Stimulated activated naive CD8-positive, alpha-beta T cell treated with anti-CD3 and anti-CD28 coated beads, Interleukin-15, Interleukin-2, amounts not matched to agents 100 ng/mL and 50 ng/mL, for 24 hours (primary cell): ENCODE measurements around the gene NAA20.
"Not testable (repeated sequence)": the region's sequence is repeated elsewhere in the genome, so short reads cannot be mapped to it uniquely, and the experiment has no call there.

Source experiments
- H3K27ac Mint-ChIP-seq: one replicate; pipeline ENCODE4 v1.8.0; 2021; ENCODE audit warnings: mild to moderate bottlenecking, mixed read lengths
- H3K27me3 Mint-ChIP-seq: one replicate; pipeline ENCODE4 v1.8.0; 2021; ENCODE audit warnings: mixed read lengths
- H3K36me3 Mint-ChIP-seq: one replicate; pipeline ENCODE4 v1.8.0; 2021; ENCODE audit warnings: low read depth, mixed read lengths
- H3K4me1 Mint-ChIP-seq: one replicate; pipeline ENCODE4 v1.8.0; 2021; ENCODE audit warnings: low read depth, mixed read lengths
- H3K4me3 Mint-ChIP-seq: one replicate; pipeline ENCODE4 v1.8.0; 2021; ENCODE audit warnings: mild to moderate bottlenecking, mixed read lengths
- H3K9me3 Mint-ChIP-seq: one replicate; pipeline ENCODE4 v1.8.0; 2021; ENCODE audit warnings: mixed read lengths

Gene NAA20

GRCh38 chr20:20000211-20000968, 16.8 kb upstream of the NAA20 start:
- H3K27ac Mint-ChIP-seq = no peak overlapping the region
- H3K4me1 Mint-ChIP-seq = peaks cover 21% of the 10 kb centered on the region
- H3K27me3 Mint-ChIP-seq = peaks cover 44% of the 10 kb centered on the region
- H3K36me3 Mint-ChIP-seq = no peaks in the 10 kb centered on the region
- no peak overlapping the region for H3K4me3 Mint-ChIP-seq
- no peaks in the 10 kb centered on the region for H3K9me3 Mint-ChIP-seq

- Mint-ChIP-seq H3K4me3 (peak overlapping the region; percentile 76), H3K9me3 (no peaks in the 10 kb centered on the region), H3K27me3 (peaks cover 43% of the 10 kb centered on the region), H3K4me1 (peaks cover 21% of the 10 kb centered on the region), H3K36me3 (no peaks in the 10 kb centered on the region), H3K27ac (peak overlapping the region; percentile 41)
Observed at GRCh38 chr20:20002101-20002998, 14.8 kb upstream of the NAA20 start.

- peak overlapping the region; percentile 76 for H3K4me3 Mint-ChIP-seq
- H3K27ac Mint-ChIP-seq = peak overlapping the region; percentile 41
- no peaks in the 10 kb centered on the region for H3K36me3 Mint-ChIP-seq
- H3K4me1 Mint-ChIP-seq = peaks cover 21% of the 10 kb centered on the region
- peaks cover 46% of the 10 kb centered on the region for H3K27me3 Mint-ChIP-seq
- H3K9me3 Mint-ChIP-seq = no peaks in the 10 kb centered on the region
Observed at GRCh38 chr20:20003031-20003954, 13.9 kb upstream of the NAA20 start.

- not testable (repeated sequence) for H3K36me3 Mint-ChIP-seq, H3K27ac Mint-ChIP-seq, H3K9me3 Mint-ChIP-seq
- H3K4me3 Mint-ChIP-seq = peak overlapping the region; percentile 76
- H3K4me1 Mint-ChIP-seq = peaks cover 21% of the 10 kb centered on the region
- peaks cover 49% of the 10 kb centered on the region for H3K27me3 Mint-ChIP-seq
Observed at GRCh38 chr20:20003955-20004322, 13.2 kb upstream of the NAA20 start.

- no peak overlapping the region for H3K27ac Mint-ChIP-seq
- H3K4me3 Mint-ChIP-seq = no peak overlapping the region
Observed at GRCh38 chr20:20005342-20005741, 11.8 kb upstream of the NAA20 start.

GRCh38 chr20:20009784-20010253, 7.3 kb upstream of the NAA20 start:
- Mint-ChIP-seq H3K4me3 (no peak overlapping the region), H3K27ac (no peak overlapping the region), H3K9me3 (no peaks in the 10 kb centered on the region), H3K4me1 (peaks cover 3% of the 10 kb centered on the region), H3K27me3 (peaks cover 12% of the 10 kb centered on the region), H3K36me3 (no peaks in the 10 kb centered on the region)

More at GRCh38 chr20:20005342-20005741, 11.8 kb upstream of the NAA20 start:
- peaks cover 21% of the 10 kb centered on the region for H3K4me1 Mint-ChIP-seq
- H3K9me3 Mint-ChIP-seq = no peaks in the 10 kb centered on the region
- H3K36me3 Mint-ChIP-seq = no peaks in the 10 kb centered on the region
- H3K27me3 Mint-ChIP-seq = peaks cover 49% of the 10 kb centered on the region

GRCh38 chr20:20010639-20011500, 6.3 kb upstream of the NAA20 start:
- Mint-ChIP-seq H3K27ac (no peak overlapping the region), H3K36me3 (no peaks in the 10 kb centered on the region), H3K4me1 (peaks cover 4% of the 10 kb centered on the region), H3K9me3 (no peaks in the 10 kb centered on the region), H3K27me3 (peaks cover 12% of the 10 kb centered on the region), H3K4me3 (no peak overlapping the region)

GRCh38 chr20:20012541-20012940, 4.6 kb upstream of the NAA20 start:
- H3K36me3 Mint-ChIP-seq = no peaks in the 10 kb centered on the region
- peaks cover 10% of the 10 kb centered on the region for H3K4me1 Mint-ChIP-seq
- no peak overlapping the region for H3K27ac Mint-ChIP-seq
- no peak overlapping the region for H3K4me3 Mint-ChIP-seq
- peaks cover 12% of the 10 kb centered on the region for H3K27me3 Mint-ChIP-seq
- no peaks in the 10 kb centered on the region for H3K9me3 Mint-ChIP-seq

GRCh38 chr20:20014659-20015058, 2.5 kb upstream of the NAA20 start:
- Mint-ChIP-seq H3K4me1 (peaks cover 27% of the 10 kb centered on the region), H3K36me3 (peaks cover 14% of the 10 kb centered on the region), H3K4me3 (no peak overlapping the region), H3K27me3 (peaks cover 4% of the 10 kb centered on the region), H3K9me3 (no peaks in the 10 kb centered on the region), H3K27ac (no peak overlapping the region)

GRCh38 chr20:20017844-20018185, 653 bp downstream of the NAA20 start:
- H3K27ac Mint-ChIP-seq = peak overlapping the region; percentile 79
- no peaks in the 10 kb centered on the region for H3K27me3 Mint-ChIP-seq
- no peaks in the 10 kb centered on the region for H3K9me3 Mint-ChIP-seq
- peaks cover 35% of the 10 kb centered on the region for H3K36me3 Mint-ChIP-seq
- H3K4me3 Mint-ChIP-seq = peak overlapping the region; percentile 93
- peaks cover 50% of the 10 kb centered on the region for H3K4me1 Mint-ChIP-seq

GRCh38 chr20:20018366-20018765, 1.2 kb downstream of the NAA20 start:
- H3K4me1 Mint-ChIP-seq = peaks cover 50% of the 10 kb centered on the region
- H3K4me3 Mint-ChIP-seq = peak overlapping the region; percentile 93
- no peaks in the 10 kb centered on the region for H3K27me3 Mint-ChIP-seq
- H3K36me3 Mint-ChIP-seq = peaks cover 36% of the 10 kb centered on the region
- H3K27ac Mint-ChIP-seq = peak overlapping the region; percentile 85
- H3K9me3 Mint-ChIP-seq = no peaks in the 10 kb centered on the region

- peaks cover 44% of the 10 kb centered on the region for H3K36me3 Mint-ChIP-seq
- peak overlapping the region; percentile 47 for H3K27ac Mint-ChIP-seq
- no peaks in the 10 kb centered on the region for H3K27me3 Mint-ChIP-seq
- no peaks in the 10 kb centered on the region for H3K9me3 Mint-ChIP-seq
- H3K4me3 Mint-ChIP-seq = peak overlapping the region; percentile 93
- H3K4me1 Mint-ChIP-seq = peaks cover 50% of the 10 kb centered on the region
Observed at GRCh38 chr20:20019123-20019522, 2.0 kb downstream of the NAA20 start.

GRCh38 chr20:20020908-20021307, 3.7 kb downstream of the NAA20 start:
- peak overlapping the region; percentile 86 for H3K27ac Mint-ChIP-seq
- H3K4me1 Mint-ChIP-seq = peaks cover 46% of the 10 kb centered on the region
- no peaks in the 10 kb centered on the region for H3K9me3 Mint-ChIP-seq
- peak overlapping the region; percentile 71 for H3K4me3 Mint-ChIP-seq
- H3K36me3 Mint-ChIP-seq = peaks cover 53% of the 10 kb centered on the region
- H3K27me3 Mint-ChIP-seq = no peaks in the 10 kb centered on the region

- peaks cover 58% of the 10 kb centered on the region for H3K36me3 Mint-ChIP-seq
- no peaks in the 10 kb centered on the region for H3K27me3 Mint-ChIP-seq
- peak overlapping the region; percentile 17 for H3K4me3 Mint-ChIP-seq
- H3K27ac Mint-ChIP-seq = peak overlapping the region; percentile 51
- H3K4me1 Mint-ChIP-seq = peaks cover 44% of the 10 kb centered on the region
- no peaks in the 10 kb centered on the region for H3K9me3 Mint-ChIP-seq
Observed at GRCh38 chr20:20021835-20022234, 4.7 kb downstream of the NAA20 start.
